Kidney epithelial cell (primary cell): ENCODE measurements around the gene COQ10A. TPM values are rescaled to one million over a fixed set of nuclear protein-coding genes. Genes with fewer than 3 reads are reported as not detected.

Experiments
- DNase-seq: peaks from one replicate; pipeline ENCODE4 v3.0.0-alpha.2; 2010; ENCODE audit warnings: low read depth
- H3K27me3 ChIP-seq: 2 replicates; pipeline ENCODE4 v1.6.0; 2011; ENCODE audit warnings: low read length; ENCODE audit not compliant: control insufficient read depth, insufficient read depth
- H3K36me3 ChIP-seq: 2 replicates; pipeline ENCODE4 v1.5.1; 2011; ENCODE audit warnings: low read length; ENCODE audit not compliant: control insufficient read depth, insufficient read depth
- H3K4me3 ChIP-seq: 2 replicates; pipeline ENCODE4 v1.5.1; 2011; ENCODE audit warnings: low read depth, mild to moderate bottlenecking, control low read depth, low read length
- total RNA-seq: library from RNA; depleted of rRNA; stranded (reverse); fragments of >200 nt; gene quantifications from 2 replicates; pipeline ENCODE4 v1.2.3, GENCODE V29; 2015
- TF ChIP-seq, protein P1 (sequence below): IDR thresholded peaks from 2 replicates; pipeline ENCODE4 v1.5.1; 2011; ENCODE audit warnings: mild to moderate bottlenecking, moderate library complexity, low read length, control low read depth, inconsistent platforms; ENCODE audit not compliant: insufficient read depth, poor library complexity, severe bottlenecking

Gene COQ10A
- 13.7 and 14.6 TPM in 2 replicates for total RNA-seq

GRCh38 chr12:56266693-56267442 is at the start of gene COQ10A:
COQ10A (plus strand) TSS chr12:56266942; CDS start chr12:56267119, 177 bp downstream.
- TF ChIP-seq, protein P1, sequence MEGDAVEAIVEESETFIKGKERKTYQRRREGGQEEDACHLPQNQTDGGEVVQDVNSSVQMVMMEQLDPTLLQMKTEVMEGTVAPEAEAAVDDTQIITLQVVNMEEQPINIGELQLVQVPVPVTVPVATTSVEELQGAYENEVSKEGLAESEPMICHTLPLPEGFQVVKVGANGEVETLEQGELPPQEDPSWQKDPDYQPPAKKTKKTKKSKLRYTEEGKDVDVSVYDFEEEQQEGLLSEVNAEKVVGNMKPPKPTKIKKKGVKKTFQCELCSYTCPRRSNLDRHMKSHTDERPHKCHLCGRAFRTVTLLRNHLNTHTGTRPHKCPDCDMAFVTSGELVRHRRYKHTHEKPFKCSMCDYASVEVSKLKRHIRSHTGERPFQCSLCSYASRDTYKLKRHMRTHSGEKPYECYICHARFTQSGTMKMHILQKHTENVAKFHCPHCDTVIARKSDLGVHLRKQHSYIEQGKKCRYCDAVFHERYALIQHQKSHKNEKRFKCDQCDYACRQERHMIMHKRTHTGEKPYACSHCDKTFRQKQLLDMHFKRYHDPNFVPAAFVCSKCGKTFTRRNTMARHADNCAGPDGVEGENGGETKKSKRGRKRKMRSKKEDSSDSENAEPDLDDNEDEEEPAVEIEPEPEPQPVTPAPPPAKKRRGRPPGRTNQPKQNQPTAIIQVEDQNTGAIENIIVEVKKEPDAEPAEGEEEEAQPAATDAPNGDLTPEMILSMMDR, result peak; percentile 80
- peak within 1 kb of the TSS; percentile 67 for H3K4me3 ChIP-seq
- peak; percentile 53 for DNase-seq
- no peaks in the 10 kb centered on the region for H3K27me3 ChIP-seq
- H3K36me3 ChIP-seq, result no peaks in the 10 kb centered on the region

DNA sequence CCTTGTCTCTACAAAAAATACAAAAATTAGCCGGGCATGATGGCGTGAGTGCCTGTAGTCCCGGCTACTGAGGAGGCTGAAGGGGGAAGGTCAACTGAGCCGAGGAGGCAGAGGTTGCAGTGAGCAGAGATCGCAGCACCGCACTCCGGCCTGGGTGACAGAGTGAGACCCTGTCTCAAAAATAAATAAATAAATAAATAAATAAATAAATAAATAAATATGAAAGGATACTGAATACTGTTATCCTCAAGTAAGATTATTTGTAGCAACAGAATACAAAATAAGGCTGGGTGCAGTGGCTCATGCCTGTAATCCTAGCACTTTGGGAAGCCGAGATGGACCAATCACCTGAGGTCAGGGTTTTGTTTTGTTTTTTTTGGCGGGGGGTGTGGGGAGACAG is 46.9 kb upstream of the COQ10A start:
- no peak overlapping the region for H3K4me3 ChIP-seq
- DNase-seq, result no peak
- TF ChIP-seq, protein P1, result no peak
- H3K27me3 ChIP-seq, result no peaks in the 10 kb centered on the region
- H3K36me3 ChIP-seq, result peaks cover 2% of the 10 kb centered on the region

DNA sequence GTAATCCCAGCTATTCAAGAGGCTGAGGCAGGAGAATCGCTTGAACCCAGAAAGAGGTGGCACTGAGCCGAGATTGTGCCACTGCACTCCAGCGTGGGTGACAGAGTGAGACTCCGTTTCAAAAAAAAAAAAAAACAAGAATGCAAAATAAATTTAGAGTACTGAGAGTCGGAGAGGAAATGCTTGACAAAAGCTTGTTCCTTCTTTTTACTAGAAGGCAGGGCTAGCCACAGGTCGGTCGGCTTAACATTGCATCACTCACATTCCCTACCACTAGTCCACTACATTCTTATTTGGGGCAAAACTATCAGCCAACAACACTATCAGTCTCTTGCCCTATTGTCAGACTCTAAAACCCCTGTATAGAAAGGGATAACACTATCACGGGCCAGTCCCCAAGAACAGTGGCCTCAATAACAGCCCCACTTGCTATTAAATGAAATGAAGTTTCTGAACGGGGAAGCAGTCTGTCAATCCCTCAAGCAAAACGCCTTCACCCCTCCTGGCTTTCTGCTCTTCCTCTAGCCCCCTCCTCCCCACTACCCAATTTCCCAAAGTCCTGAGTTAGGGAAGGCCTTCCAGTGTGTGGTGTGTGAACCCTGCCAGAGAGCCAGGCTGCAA is 46.0 kb upstream of the COQ10A start:
- DNase-seq, result no peak
- TF ChIP-seq, protein P1, result no peak
- peak overlapping the region; percentile 59 for H3K4me3 ChIP-seq
- peaks cover 2% of the 10 kb centered on the region for H3K36me3 ChIP-seq
- no peaks in the 10 kb centered on the region for H3K27me3 ChIP-seq

DNA sequence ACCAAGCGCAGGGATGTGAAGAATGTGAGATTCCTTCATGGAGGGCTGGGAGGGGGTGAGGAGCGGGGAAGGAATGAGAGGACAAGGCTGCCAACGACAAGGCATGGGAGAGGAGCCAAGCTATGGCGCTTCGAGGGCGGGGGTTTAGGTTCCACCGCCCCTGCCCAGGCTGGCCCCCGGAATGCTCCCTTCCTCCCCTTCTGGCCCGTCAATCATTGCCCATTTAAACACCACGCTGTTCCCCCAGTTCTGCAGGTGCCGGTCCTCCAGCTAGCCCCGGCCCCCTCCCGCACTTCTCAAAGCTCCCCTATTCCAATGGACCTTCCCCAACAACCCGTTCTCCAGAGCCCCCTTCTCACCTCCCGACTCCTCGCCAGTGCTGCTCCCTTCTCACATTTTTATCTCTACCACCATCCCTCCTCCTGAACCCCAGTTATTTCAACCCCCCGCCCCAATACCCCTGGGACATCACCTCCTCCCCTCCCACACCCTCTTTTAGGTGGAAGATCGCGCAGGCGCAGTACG is 45.4 kb upstream of the COQ10A start:
- H3K4me3 ChIP-seq, result peak overlapping the region; percentile 59
- no peak for DNase-seq
- no peaks in the 10 kb centered on the region for H3K27me3 ChIP-seq
- H3K36me3 ChIP-seq, result peaks cover 2% of the 10 kb centered on the region
- TF ChIP-seq, protein P1, result no peak

DNA sequence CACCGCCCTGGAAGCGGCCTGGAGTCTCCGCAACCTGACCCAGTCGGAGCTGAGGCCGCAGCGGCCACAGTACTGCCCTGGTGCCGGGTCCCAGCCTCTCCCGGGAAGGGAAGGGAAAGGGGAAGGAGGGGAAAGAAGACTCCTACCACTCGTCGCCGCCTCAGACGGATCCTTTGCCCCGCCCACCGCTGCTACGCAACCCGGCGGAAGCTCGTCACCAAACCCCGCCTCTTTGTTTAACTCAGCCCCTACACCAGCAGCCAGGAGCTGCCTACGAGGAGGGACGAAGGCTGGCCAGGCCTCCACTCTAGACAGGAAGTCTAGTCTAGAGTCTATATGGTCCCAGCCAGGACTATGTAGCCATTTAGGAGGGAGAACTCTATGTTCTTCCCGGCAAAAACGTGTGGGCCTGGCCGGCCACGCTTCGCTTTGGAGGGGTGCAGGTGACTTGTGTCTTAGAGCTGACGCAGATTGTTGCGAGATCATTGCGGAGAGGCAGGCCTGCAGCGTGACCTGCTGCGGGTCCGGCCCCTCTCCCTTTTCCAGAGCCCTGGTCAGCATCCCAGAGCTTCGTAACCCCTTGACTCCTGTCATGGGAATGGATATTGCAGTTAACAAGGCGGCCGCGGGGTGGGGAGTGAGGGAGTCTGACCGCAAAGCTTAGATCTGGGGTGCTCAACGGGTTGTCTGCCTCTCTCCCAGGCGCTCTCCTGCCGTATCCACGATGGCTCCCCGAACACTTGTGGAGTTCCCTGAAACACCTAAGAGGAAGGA is 44.8 kb upstream of the COQ10A start, which contains the start of gene RNF41:
RNF41 (minus strand) TSS at position 166 of the 774 bp plus-strand sequence. CDS start 7,875 bp downstream, outside the sequence.
- TF ChIP-seq, protein P1, result no peak
- H3K4me3 ChIP-seq, result peak within 1 kb of the TSS; percentile 59
- DNase-seq, result peak; percentile 92
- H3K36me3 ChIP-seq, result peaks cover 2% of the 10 kb centered on the region
- no peaks in the 10 kb centered on the region for H3K27me3 ChIP-seq
